ENCODE data around the gene NCOA3. TPM values are rescaled to one million over a fixed set of nuclear protein-coding genes. Genes with fewer than 3 reads are reported as not detected.

Gene NCOA3
- polyA plus RNA-seq, 3 donors: 13.5 to 21.8 (median 21.3) TPM

GRCh38 chr20:47455133-47456040 lies 46.3 kb upstream of the NCOA3 start:
- peaks cover 19 to 28% of the 10 kb centered on the region in 2 donors for H3K4me1 ChIP-seq (ENCODE audit: control insufficient read depth in 1 of 2, insufficient read depth in 2 of 2, low read length in 2 of 2)
- no peaks in the 10 kb centered on the region for H4K20me1 ChIP-seq (ENCODE audit: insufficient read depth, low read length)
- no peaks in the 10 kb centered on the region for H3K9me3 Mint-ChIP-seq
- no peak overlapping the region for H3K4me3 ChIP-seq (replicated peaks in 1 of 3; ENCODE audit: low read depth in 2 of 3, low read length in 3 of 3)
- H3K36me3 Mint-ChIP-seq: no peaks in the 10 kb centered on the region
- no peak overlapping the region for H3K4me3 Mint-ChIP-seq
- no peaks in the 10 kb centered on the region for H3K27me3 ChIP-seq (ENCODE audit: control insufficient read depth in 2 of 2, insufficient read depth in 2 of 2, low read length in 2 of 2)
- no peak overlapping the region for H3K4me2 ChIP-seq (replicated peaks; ENCODE audit: extremely low read depth, low read length, poor library complexity, severe bottlenecking)
- H3K27me3 Mint-ChIP-seq (ENCODE audit: low read depth in 3 of 3): no peaks in the 10 kb centered on the region
- no peak for TF ChIP-seq CTCF (IDR thresholded peaks at IDR 0.05)
- H3K9ac ChIP-seq (ENCODE audit: insufficient read depth, low read length, poor library complexity, severe bottlenecking): no peak overlapping the region
- intact Hi-C loops (cut with micrococcal nuclease): no loop called here
- peak overlapping the region in 3 of 7 donors; percentile 20 to 73 (median 24) for H3K27ac Mint-ChIP-seq
- DNase-seq: no peak
- no peak overlapping the region for H3K27ac ChIP-seq (ENCODE audit: low read depth in 1 of 2, low read length in 2 of 2)
- no peaks in the 10 kb centered on the region for H3K79me2 ChIP-seq (ENCODE audit: insufficient read depth, low read length)
- peaks cover 29% of the 10 kb centered on the region for H3K4me1 Mint-ChIP-seq
- peak overlapping the region; percentile 43 for H2AFZ ChIP-seq (ENCODE audit: insufficient read depth, low read depth, low read length, poor library complexity, severe bottlenecking)
- WGBS (ENCODE audit: insufficient coverage): 100% methylated on average over 2 of the region's 7 CpGs
- no peaks in the 10 kb centered on the region for H3K9me3 ChIP-seq (replicated peaks in 1 of 2; ENCODE audit: control insufficient read depth in 1 of 2, insufficient read depth in 1 of 2, low read length in 2 of 2)
- no peaks in the 10 kb centered on the region for H3K36me3 ChIP-seq (replicated peaks in 1 of 2; ENCODE audit: control insufficient read depth in 1 of 2, insufficient read depth in 2 of 2, low read length in 2 of 2)

GRCh38 chr20:47456041-47456537 lies 45.6 kb upstream of the NCOA3 start:
- H3K4me1 Mint-ChIP-seq: peaks cover 28% of the 10 kb centered on the region
- no peaks in the 10 kb centered on the region for H3K36me3 Mint-ChIP-seq
- no peak overlapping the region for H3K4me3 Mint-ChIP-seq
- no peak for TF ChIP-seq CTCF (IDR thresholded peaks at IDR 0.05)
- peak overlapping the region in 2 of 7 donors; percentile 36 to 84 for H3K27ac Mint-ChIP-seq
- intact Hi-C loops (cut with micrococcal nuclease): no loop called here
- Histone ChIP-seq H3K27me3 (ENCODE audit: control insufficient read depth in 2 of 2, insufficient read depth in 2 of 2, low read length in 2 of 2) (no peaks in the 10 kb centered on the region), H3K4me1 (ENCODE audit: control insufficient read depth in 1 of 2, insufficient read depth in 2 of 2, low read length in 2 of 2) (peaks cover 19 to 28% of the 10 kb centered on the region in 2 donors), H3K9me3 (replicated peaks in 1 of 2; ENCODE audit: control insufficient read depth in 1 of 2, insufficient read depth in 1 of 2, low read length in 2 of 2) (no peaks in the 10 kb centered on the region), H3K36me3 (replicated peaks in 1 of 2; ENCODE audit: control insufficient read depth in 1 of 2, insufficient read depth in 2 of 2, low read length in 2 of 2) (no peaks in the 10 kb centered on the region), H3K9ac (ENCODE audit: insufficient read depth, low read length, poor library complexity, severe bottlenecking) (no peak overlapping the region), H3K79me2 (ENCODE audit: insufficient read depth, low read length) (no peaks in the 10 kb centered on the region), H3K4me3 (replicated peaks in 1 of 3; ENCODE audit: low read depth in 2 of 3, low read length in 3 of 3) (no peak overlapping the region), H3K4me2 (replicated peaks; ENCODE audit: extremely low read depth, low read length, poor library complexity, severe bottlenecking) (no peak overlapping the region), H4K20me1 (ENCODE audit: insufficient read depth, low read length) (no peaks in the 10 kb centered on the region), H3K27ac (ENCODE audit: low read depth in 1 of 2, low read length in 2 of 2) (no peak overlapping the region), H2AFZ (ENCODE audit: insufficient read depth, low read depth, low read length, poor library complexity, severe bottlenecking) (no peak overlapping the region)
- no peaks in the 10 kb centered on the region for H3K9me3 Mint-ChIP-seq
- no peak for DNase-seq
- WGBS (ENCODE audit: insufficient coverage): 97% methylated on average over 7 of the region's 8 CpGs
- H3K27me3 Mint-ChIP-seq (ENCODE audit: low read depth in 3 of 3): no peaks in the 10 kb centered on the region

Data from CD14-positive monocyte (primary cell).